Measurements from ENCODE around the gene OR10H2.

Gene OR10H2

DNA sequence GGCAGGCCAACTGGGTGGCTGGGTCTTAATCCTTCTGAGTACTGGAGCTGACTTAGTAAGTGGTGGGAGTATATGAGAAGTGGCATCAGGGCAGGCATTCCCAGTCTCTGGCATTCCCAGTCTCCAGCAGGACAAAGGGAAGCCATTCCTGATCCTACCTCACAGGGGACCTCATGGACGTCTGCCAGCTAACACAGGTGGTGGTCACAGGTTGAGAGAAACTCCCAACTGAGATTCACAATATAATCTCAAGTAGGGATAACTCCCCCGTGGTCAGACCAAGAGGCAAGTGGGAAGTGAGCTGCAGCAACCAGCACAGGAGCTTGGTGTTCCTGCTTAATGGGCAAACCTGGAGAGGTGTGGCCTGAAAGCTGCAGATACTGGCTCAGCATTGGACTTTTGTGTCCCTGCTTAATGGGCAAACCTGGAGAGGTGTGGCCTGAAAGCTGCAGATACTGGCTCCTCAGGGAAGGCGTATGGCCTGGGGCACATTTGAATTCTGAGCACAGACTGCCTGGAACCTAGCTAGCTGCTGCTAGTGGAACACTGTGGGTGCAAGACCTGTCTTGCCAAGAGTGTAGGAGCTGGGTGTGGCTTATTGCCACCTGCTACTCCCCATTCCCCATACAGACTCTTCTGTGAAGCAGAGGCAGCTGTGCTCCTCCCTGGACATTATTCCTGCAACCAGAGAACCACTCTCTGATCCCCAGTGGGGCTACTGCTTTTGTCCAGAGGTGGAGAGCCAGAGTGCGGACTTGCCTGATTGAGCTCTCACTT, 25.9 kb upstream of the OR10H2 start:
- Histone ChIP-seq H3K9me3 (ENCODE audit: control insufficient read depth, insufficient read depth, low read depth, low read length) (no peaks in the 10 kb centered on the region), H3K4me3 (ENCODE audit: low read depth, low read length) (no peak overlapping the region), H3K4me1 (ENCODE audit: control insufficient read depth, insufficient read depth, low read length) (peaks cover 7% of the 10 kb centered on the region; the same call in 1 of the 2 replicates), H3K36me3 (ENCODE audit: control insufficient read depth in 2 of 2, insufficient read depth in 1 of 2, low read length in 2 of 2) (no peaks in the 10 kb centered on the region), H3K27ac (ENCODE audit: extremely low read depth, low read depth, low read length) (no peak overlapping the region)
- ChIA-PET CTCF (no interaction called here), POLR2A (no interaction called here)
- TF ChIP-seq GLIS1 (tag by site-specific recombination; IDR thresholded peaks at IDR 0.05) (peak; percentile 55), ZBTB17 (tag by site-specific recombination; IDR thresholded peaks at IDR 0.05) (no peak)

DNA sequence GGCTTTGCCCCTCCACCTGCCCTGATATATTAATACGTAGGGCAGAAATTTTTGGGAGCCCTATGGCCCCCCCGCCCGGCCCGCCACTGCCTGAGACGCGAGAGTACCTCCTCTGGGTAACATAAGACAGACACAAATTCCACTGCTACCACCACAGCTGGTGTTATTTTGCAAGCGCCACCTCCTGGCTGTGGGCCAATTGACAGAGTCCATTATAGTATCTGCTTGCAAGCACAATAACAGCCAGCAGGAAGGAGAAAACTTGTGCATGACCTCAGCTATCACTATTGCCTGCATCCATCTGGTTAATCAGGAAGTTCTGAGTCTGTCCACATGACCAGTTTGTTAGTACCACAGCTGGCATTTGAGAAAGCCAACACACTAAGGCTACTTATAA, 25.3 kb upstream of the OR10H2 start:
- ChIA-PET CTCF (interaction anchor here (1.0 kb wide), 1 partner anchor 20 kb away, joined by 3 read pairs; no protein-coding TSS in a partner anchor), POLR2A (no interaction called here)
- TF ChIP-seq, protein P1, sequence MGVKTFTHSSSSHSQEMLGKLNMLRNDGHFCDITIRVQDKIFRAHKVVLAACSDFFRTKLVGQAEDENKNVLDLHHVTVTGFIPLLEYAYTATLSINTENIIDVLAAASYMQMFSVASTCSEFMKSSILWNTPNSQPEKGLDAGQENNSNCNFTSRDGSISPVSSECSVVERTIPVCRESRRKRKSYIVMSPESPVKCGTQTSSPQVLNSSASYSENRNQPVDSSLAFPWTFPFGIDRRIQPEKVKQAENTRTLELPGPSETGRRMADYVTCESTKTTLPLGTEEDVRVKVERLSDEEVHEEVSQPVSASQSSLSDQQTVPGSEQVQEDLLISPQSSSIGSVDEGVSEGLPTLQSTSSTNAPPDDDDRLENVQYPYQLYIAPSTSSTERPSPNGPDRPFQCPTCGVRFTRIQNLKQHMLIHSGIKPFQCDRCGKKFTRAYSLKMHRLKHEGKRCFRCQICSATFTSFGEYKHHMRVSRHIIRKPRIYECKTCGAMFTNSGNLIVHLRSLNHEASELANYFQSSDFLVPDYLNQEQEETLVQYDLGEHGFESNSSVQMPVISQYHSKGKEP (tag by site-specific recombination; IDR thresholded peaks at IDR 0.05): peak; percentile 55; the same call in 1 of the 2 replicates
- TF ChIP-seq ZNF600 (tag by site-specific recombination; IDR thresholded peaks at IDR 0.05) (peak; percentile 48; the same call in 1 of the 2 replicates), ZNF335 (tag by site-specific recombination; conservative IDR thresholded peaks at IDR 0.05) (peak; percentile 70), GLI4 (tag by site-specific recombination; IDR thresholded peaks at IDR 0.05) (no peak), ZNF776 (tag by site-specific recombination; IDR thresholded peaks at IDR 0.05; ENCODE audit: borderline replicate concordance) (no peak), ZNF660 (tag by site-specific recombination; IDR thresholded peaks at IDR 0.05) (peak; percentile 93), ZNF324 (tag by site-specific recombination; IDR thresholded peaks at IDR 0.05) (peak; percentile 22; the same call in 1 of the 2 replicates), ZNF658 (tag by site-specific recombination; IDR thresholded peaks at IDR 0.05) (no peak), ZNF24 (tag by site-specific recombination; IDR thresholded peaks at IDR 0.05) (peak; percentile 84), ZBTB17 (tag by site-specific recombination; IDR thresholded peaks at IDR 0.05) (0 out of 2 replicates have a peak, but pooled peaks have one; percentile 18), GLIS1 (tag by site-specific recombination; IDR thresholded peaks at IDR 0.05) (peak; percentile 57), ZNF629 (tag by site-specific recombination; IDR thresholded peaks at IDR 0.05) (peak; percentile 45; the same call in 1 of the 2 replicates), IKZF3 (tag by site-specific recombination; IDR thresholded peaks at IDR 0.05) (0 out of 2 replicates have a peak, but pooled peaks have one; percentile 11), ZSCAN30 (tag by site-specific recombination; IDR thresholded peaks at IDR 0.05) (0 out of 2 replicates have a peak, but pooled peaks have one; percentile 24)
- TF ChIP-seq, protein P2, sequence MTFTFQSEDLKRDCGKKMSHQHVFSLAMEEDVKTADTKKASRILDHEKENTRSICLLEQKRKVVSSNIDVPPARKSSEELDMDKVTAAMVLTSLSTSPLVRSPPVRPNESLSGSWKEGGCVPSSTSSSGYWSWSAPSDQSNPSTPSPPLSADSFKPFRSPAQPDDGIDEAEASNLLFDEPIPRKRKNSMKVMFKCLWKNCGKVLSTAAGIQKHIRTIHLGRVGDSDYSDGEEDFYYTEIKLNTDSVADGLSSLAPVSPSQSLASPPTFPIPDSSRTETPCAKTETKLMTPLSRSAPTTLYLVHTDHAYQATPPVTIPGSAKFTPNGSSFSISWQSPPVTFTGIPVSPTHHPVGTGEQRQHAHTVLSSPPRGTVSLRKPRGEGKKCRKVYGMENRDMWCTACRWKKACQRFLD (tag by site-specific recombination; IDR thresholded peaks at IDR 0.05): no peak
- TF ChIP-seq, protein P3, sequence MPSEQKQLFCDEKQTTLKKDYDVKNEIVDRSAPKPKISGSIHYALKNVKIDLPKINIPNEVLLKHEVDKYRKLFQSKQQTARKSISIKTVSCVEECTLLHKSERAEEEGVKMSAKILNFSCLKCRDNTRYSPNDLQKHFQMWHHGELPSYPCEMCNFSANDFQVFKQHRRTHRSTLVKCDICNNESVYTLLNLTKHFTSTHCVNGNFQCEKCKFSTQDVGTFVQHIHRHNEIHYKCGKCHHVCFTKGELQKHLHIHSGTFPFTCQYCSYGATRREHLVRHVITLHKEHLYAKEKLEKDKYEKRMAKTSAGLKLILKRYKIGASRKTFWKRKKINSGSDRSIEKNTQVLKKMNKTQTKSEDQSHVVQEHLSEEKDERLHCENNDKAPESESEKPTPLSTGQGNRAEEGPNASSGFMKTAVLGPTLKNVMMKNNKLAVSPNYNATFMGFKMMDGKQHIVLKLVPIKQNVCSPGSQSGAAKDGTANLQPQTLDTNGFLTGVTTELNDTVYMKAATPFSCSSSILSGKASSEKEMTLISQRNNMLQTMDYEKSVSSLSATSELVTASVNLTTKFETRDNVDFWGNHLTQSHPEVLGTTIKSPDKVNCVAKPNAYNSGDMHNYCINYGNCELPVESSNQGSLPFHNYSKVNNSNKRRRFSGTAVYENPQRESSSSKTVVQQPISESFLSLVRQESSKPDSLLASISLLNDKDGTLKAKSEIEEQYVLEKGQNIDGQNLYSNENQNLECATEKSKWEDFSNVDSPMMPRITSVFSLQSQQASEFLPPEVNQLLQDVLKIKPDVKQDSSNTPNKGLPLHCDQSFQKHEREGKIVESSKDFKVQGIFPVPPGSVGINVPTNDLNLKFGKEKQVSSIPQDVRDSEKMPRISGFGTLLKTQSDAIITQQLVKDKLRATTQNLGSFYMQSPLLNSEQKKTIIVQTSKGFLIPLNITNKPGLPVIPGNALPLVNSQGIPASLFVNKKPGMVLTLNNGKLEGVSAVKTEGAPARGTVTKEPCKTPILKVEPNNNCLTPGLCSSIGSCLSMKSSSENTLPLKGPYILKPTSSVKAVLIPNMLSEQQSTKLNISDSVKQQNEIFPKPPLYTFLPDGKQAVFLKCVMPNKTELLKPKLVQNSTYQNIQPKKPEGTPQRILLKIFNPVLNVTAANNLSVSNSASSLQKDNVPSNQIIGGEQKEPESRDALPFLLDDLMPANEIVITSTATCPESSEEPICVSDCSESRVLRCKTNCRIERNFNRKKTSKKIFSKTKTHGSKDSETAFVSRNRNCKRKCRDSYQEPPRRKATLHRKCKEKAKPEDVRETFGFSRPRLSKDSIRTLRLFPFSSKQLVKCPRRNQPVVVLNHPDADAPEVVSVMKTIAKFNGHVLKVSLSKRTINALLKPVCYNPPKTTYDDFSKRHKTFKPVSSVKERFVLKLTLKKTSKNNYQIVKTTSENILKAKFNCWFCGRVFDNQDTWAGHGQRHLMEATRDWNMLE (tag by site-specific recombination; conservative IDR thresholded peaks at IDR 0.05; ENCODE audit: low read depth): 0 out of 2 replicates have a peak, but pooled peaks have one; percentile 30
- TF ChIP-seq, protein P4, sequence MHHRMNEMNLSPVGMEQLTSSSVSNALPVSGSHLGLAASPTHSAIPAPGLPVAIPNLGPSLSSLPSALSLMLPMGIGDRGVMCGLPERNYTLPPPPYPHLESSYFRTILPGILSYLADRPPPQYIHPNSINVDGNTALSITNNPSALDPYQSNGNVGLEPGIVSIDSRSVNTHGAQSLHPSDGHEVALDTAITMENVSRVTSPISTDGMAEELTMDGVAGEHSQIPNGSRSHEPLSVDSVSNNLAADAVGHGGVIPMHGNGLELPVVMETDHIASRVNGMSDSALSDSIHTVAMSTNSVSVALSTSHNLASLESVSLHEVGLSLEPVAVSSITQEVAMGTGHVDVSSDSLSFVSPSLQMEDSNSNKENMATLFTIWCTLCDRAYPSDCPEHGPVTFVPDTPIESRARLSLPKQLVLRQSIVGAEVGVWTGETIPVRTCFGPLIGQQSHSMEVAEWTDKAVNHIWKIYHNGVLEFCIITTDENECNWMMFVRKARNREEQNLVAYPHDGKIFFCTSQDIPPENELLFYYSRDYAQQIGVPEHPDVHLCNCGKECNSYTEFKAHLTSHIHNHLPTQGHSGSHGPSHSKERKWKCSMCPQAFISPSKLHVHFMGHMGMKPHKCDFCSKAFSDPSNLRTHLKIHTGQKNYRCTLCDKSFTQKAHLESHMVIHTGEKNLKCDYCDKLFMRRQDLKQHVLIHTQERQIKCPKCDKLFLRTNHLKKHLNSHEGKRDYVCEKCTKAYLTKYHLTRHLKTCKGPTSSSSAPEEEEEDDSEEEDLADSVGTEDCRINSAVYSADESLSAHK (tag by site-specific recombination; IDR thresholded peaks at IDR 0.05): peak; percentile 46; the same call in 1 of the 2 replicates
- TF ChIP-seq, protein P5, sequence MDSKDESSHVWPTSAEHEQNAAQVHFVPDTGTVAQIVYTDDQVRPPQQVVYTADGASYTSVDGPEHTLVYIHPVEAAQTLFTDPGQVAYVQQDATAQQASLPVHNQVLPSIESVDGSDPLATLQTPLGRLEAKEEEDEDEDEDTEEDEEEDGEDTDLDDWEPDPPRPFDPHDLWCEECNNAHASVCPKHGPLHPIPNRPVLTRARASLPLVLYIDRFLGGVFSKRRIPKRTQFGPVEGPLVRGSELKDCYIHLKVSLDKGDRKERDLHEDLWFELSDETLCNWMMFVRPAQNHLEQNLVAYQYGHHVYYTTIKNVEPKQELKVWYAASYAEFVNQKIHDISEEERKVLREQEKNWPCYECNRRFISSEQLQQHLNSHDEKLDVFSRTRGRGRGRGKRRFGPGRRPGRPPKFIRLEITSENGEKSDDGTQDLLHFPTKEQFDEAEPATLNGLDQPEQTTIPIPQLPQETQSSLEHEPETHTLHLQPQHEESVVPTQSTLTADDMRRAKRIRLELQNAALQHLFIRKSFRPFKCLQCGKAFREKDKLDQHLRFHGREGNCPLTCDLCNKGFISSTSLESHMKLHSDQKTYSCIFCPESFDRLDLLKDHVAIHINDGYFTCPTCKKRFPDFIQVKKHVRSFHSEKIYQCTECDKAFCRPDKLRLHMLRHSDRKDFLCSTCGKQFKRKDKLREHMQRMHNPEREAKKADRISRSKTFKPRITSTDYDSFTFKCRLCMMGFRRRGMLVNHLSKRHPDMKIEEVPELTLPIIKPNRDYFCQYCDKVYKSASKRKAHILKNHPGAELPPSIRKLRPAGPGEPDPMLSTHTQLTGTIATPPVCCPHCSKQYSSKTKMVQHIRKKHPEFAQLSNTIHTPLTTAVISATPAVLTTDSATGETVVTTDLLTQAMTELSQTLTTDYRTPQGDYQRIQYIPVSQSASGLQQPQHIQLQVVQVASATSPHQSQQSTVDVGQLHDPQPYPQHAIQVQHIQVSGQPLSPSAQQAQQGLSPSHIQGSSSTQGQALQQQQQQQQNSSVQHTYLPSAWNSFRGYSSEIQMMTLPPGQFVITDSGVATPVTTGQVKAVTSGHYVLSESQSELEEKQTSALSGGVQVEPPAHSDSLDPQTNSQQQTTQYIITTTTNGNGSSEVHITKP (tag by site-specific recombination; IDR thresholded peaks at IDR 0.05): peak; percentile 47; the same call in 1 of the 2 replicates

More for the DNA sequence above, 25.3 kb upstream of the OR10H2 start:
- H3K27ac ChIP-seq (ENCODE audit: extremely low read depth, low read depth, low read length): no peak overlapping the region
- H3K9me3 ChIP-seq (ENCODE audit: control insufficient read depth, insufficient read depth, low read depth, low read length): no peaks in the 10 kb centered on the region
- H3K4me1 ChIP-seq (ENCODE audit: control insufficient read depth, insufficient read depth, low read length): peaks cover 7% of the 10 kb centered on the region; the same call in 1 of the 2 replicates
- H3K4me3 ChIP-seq (ENCODE audit: low read depth, low read length): no peak overlapping the region
- H3K36me3 ChIP-seq (ENCODE audit: control insufficient read depth in 2 of 2, insufficient read depth in 1 of 2, low read length in 2 of 2): no peaks in the 10 kb centered on the region
